K562 (cell line): ENCODE measurements around the gene COPE. TPM values are rescaled to one million over a fixed set of nuclear protein-coding genes. Genes with fewer than 3 reads are reported as not detected.
A peak's percentile ranks its signal among the peaks of the same experiment; 100 is the strongest.

Source experiments
- C11orf30 ChIP-seq: fragments of 450-650 bp; IDR thresholded peaks from 2 replicates; pipeline ENCODE4 v1.6.1; 2016; ENCODE audit warnings: low read depth, mild to moderate bottlenecking
- CBFB ChIP-seq: sonication (generic); formaldehyde crosslinking; IDR thresholded peaks from 2 replicates; pipeline ENCODE4 v1.4.0; 2020; ENCODE audit warnings: mild to moderate bottlenecking, missing genetic modification reagents
- CXXC5 ChIP-seq: fragments of 250-450 bp; sonication (Bioruptor Pico); IDR thresholded peaks from 2 replicates; pipeline ENCODE4 v1.8.0; 2022; ENCODE audit warnings: inconsistent platforms, mild to moderate bottlenecking, moderate library complexity
- ETV6 ChIP-seq, 3 experiments: fragments of 150-350 bp in 1 of 3; sonication (generic) in 1 of 3; formaldehyde crosslinking in 1 of 3; IDR thresholded peaks; 2 replicates each; pipeline versions ENCODE4 v1.6.1 to v1.8.0; 2014 to 2022; ENCODE audit warnings: borderline replicate concordance in 2 of 3, low read depth in 2 of 3, antibody characterized with exemption in 1 of 3, low read length in 1 of 3, mild to moderate bottlenecking in 1 of 3, missing genetic modification reagents in 1 of 3
- FOXA3 ChIP-seq, 2 experiments: fragments of 450-650 bp in 1 of 2; sonication (generic) in 1 of 2; formaldehyde crosslinking; IDR thresholded peaks in 1 of 2; conservative IDR thresholded peaks in 1 of 2; 2 replicates each; pipeline versions ENCODE4 v1.4.0 to v1.8.0; 2020 to 2022; ENCODE audit warnings: mild to moderate bottlenecking in 2 of 2, missing genetic modification reagents in 1 of 2
- KAT7 ChIP-seq: sonication (generic); formaldehyde crosslinking; IDR thresholded peaks from 2 replicates; pipeline ENCODE4 v1.8.0; 2022; ENCODE audit warnings: missing genetic modification reagents, mild to moderate bottlenecking, borderline replicate concordance
- L3MBTL2 ChIP-seq: fragments of 450-650 bp; IDR thresholded peaks from 2 replicates; pipeline ENCODE4 v1.6.1; 2016; ENCODE audit warnings: mild to moderate bottlenecking, moderate library complexity
- LARP7 ChIP-seq: fragments of 450-650 bp; IDR thresholded peaks from 2 replicates; pipeline ENCODE4 v1.6.1; 2016
- MEIS2 ChIP-seq: fragments of 450-650 bp; IDR thresholded peaks from 2 replicates; pipeline ENCODE4 v1.6.1; 2014; ENCODE audit warnings: mild to moderate bottlenecking; ENCODE audit not compliant: partially characterized antibody
- NFATC3 ChIP-seq: fragments of 450-650 bp; IDR thresholded peaks from 2 replicates; pipeline ENCODE4 v1.6.1; 2017; ENCODE audit warnings: mild to moderate bottlenecking
- SRSF3 ChIP-seq: fragments of 200-400 bp; formaldehyde crosslinking; IDR thresholded peaks from 2 replicates; pipeline ENCODE4 v1.6.1; 2016; ENCODE audit warnings: mild to moderate bottlenecking, low read length, moderate library complexity; ENCODE audit not compliant: insufficient read depth
- TCF7L2 ChIP-seq: fragments of 150-350 bp; IDR thresholded peaks from 2 replicates; pipeline ENCODE4 v1.6.1; 2016; ENCODE audit warnings: low read depth, mild to moderate bottlenecking, low read length, moderate library complexity
- ZBTB1 ChIP-seq: sonication (generic); formaldehyde crosslinking; IDR thresholded peaks from 2 replicates; pipeline ENCODE4 v1.8.1; 2023; ENCODE audit warnings: missing genetic modification reagents, low read depth, mild to moderate bottlenecking, borderline replicate concordance
- ZKSCAN8 ChIP-seq: fragments of 200-800 bp; sonication (Bioruptor generic); IDR thresholded peaks from 2 replicates; pipeline ENCODE4 v1.6.1; 2016; ENCODE audit warnings: missing genetic modification characterization, missing compliant biosample characterization
- ZNF134 ChIP-seq: fragments of 250-450 bp; sonication (Bioruptor Pico); conservative IDR thresholded peaks from 2 replicates; pipeline ENCODE4 v1.4.0; 2020
- ZNF717 ChIP-seq: fragments of 250-450 bp; sonication (Bioruptor Pico); IDR thresholded peaks from 2 replicates; pipeline ENCODE4 v1.5.0; 2021
- polyA plus RNA-seq, 8 experiments: library from polyadenylated mRNA; depleted of rRNA in 4 of 8; stranded (reverse) in 5 of 8; unstranded in 3 of 8; fragments of >200 nt; fragmentation: Nextera tagmentation in 2 of 8; fragmentation: Illumina TruSeq in 1 of 8; extraction: Ambion mirVana in 2 of 8; extraction: Trizol in 1 of 8; gene quantifications; 2 replicates each; pipeline versions ENCODE4 v1.2.1 to v1.2.3, GENCODE V29; 2011 to 2014; ENCODE audit warnings: inconsistent platforms in 1 of 8, missing spikeins in 1 of 8
- total RNA-seq, 7 experiments: library from RNA; depleted of rRNA in 6 of 7; stranded (reverse); fragments of >200 nt in 6 of 7; fragmentation: Illumina TruSeq in 2 of 7; extraction: Trizol in 2 of 7; gene quantifications; 2 replicates each; pipeline versions ENCODE4 v1.2.1 to v1.2.3, GENCODE V29; 2011 to 2021; ENCODE audit warnings: low replicate concordance in 1 of 7
- TF ChIP-seq, protein P1 (sequence below), 2 experiments: IDR thresholded peaks in 1 of 2; conservative IDR thresholded peaks in 1 of 2; 2 replicates each; pipeline ENCODE4 v1.6.1; 2016; ENCODE audit warnings: low read depth in 2 of 2, mild to moderate bottlenecking in 1 of 2, missing compliant biosample characterization in 1 of 2, missing genetic modification characterization in 1 of 2, moderate library complexity in 1 of 2
- TF ChIP-seq, protein P2 (sequence below): fragments of 250-450 bp; sonication (Bioruptor Pico); IDR thresholded peaks from 2 replicates; pipeline ENCODE4 v1.8.0; 2022; ENCODE audit warnings: moderate library complexity, mild to moderate bottlenecking, inconsistent platforms
- TF ChIP-seq, protein P3 (sequence below): fragments of 250-450 bp; sonication (Bioruptor Pico); IDR thresholded peaks from 2 replicates; pipeline ENCODE4 v1.5.0; 2021
- TF ChIP-seq, protein P4 (sequence below): fragments of 250-450 bp; sonication (Bioruptor Pico); IDR thresholded peaks from 2 replicates; pipeline ENCODE4 v1.5.0; 2021; ENCODE audit warnings: mild to moderate bottlenecking, borderline replicate concordance

COPE gene
- total and polyA plus RNA-seq, 9 of the 15 experiments (the other 6 are each of a cell fraction or from before 2014, with no cell fraction given) = 5.8 to 273 (median 147) TPM

DNA sequence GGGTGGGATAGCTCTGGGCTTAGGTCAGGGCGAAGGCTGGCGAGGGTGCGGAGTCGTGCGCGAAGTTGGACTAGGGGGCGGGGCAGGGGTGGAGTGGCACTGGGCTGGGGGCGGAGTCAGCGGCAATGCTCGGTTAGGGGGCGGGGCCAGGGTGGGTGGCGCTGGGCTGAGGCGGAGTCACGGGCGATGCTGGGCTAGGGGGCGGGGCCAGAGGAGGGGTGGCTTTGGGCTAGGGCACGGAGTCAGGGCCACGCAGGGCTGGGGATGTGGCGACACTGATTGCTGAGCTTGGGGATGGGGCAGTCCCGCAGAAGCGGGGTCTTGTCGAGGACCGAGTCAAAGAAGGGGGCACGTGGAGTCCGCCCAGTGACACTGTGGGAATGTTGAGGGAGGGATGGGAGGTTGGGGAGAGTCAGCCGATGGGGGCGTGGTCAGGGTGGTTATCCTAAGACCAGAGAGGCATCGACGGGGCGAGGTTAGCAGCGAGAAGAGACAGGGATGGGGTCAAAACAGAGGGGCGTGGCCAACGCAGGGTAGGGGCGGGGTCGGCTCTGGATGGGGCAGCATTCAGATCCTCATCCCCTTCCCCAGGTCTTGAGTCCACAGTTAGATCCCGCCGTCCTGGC lies 13.1 kb upstream of the COPE start (continued):
- TF ChIP-seq, protein P1, sequence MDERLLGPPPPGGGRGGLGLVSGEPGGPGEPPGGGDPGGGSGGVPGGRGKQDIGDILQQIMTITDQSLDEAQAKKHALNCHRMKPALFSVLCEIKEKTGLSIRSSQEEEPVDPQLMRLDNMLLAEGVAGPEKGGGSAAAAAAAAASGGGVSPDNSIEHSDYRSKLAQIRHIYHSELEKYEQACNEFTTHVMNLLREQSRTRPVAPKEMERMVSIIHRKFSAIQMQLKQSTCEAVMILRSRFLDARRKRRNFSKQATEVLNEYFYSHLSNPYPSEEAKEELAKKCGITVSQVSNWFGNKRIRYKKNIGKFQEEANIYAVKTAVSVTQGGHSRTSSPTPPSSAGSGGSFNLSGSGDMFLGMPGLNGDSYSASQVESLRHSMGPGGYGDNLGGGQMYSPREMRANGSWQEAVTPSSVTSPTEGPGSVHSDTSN (CRISPR knock-in tag; IDR thresholded peaks at IDR 0.05; ENCODE audit: low read depth) = no peak
- TF ChIP-seq, protein P1 (tag; conservative IDR thresholded peaks at IDR 0.05; ENCODE audit: low read depth) = no peak
- TF ChIP-seq, protein P2, sequence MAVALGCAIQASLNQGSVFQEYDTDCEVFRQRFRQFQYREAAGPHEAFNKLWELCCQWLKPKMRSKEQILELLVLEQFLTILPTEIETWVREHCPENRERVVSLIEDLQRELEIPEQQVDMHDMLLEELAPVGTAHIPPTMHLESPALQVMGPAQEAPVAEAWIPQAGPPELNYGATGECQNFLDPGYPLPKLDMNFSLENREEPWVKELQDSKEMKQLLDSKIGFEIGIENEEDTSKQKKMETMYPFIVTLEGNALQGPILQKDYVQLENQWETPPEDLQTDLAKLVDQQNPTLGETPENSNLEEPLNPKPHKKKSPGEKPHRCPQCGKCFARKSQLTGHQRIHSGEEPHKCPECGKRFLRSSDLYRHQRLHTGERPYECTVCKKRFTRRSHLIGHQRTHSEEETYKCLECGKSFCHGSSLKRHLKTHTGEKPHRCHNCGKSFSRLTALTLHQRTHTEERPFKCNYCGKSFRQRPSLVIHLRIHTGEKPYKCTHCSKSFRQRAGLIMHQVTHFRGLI (CRISPR knock-in tag) = no peak
- TF ChIP-seq NFATC3 (no peak), FOXA3 (CRISPR knock-in tag; conservative IDR thresholded peaks at IDR 0.05 in 1 of 2, IDR thresholded peaks at IDR 0.05 in 1 of 2) (no peak), ZNF134 (no peak), ZKSCAN8 (no peak), KAT7 (no peak), TCF7L2 (no peak), LARP7 (0 out of 2 replicates have a peak, but pooled peaks have one; percentile 19), CBFB (CRISPR knock-in tag) (no peak), L3MBTL2 (peak; percentile 40), C11orf30 (no peak), ZBTB1 (CRISPR knock-in tag) (no peak), CXXC5 (CRISPR knock-in tag) (peak; percentile 23; the same call in 1 of the 2 replicates), ZNF717 (CRISPR knock-in tag) (no peak), SRSF3 (no peak), ETV6 (IDR thresholded peaks at IDR 0.05; ENCODE audit: borderline replicate concordance in 1 of 2, low read depth in 2 of 2, low read length in 1 of 2) (no peak), ETV6 (CRISPR knock-in tag; IDR thresholded peaks at IDR 0.05; ENCODE audit: borderline replicate concordance) (no peak), MEIS2 (no peak)
- TF ChIP-seq, protein P3, sequence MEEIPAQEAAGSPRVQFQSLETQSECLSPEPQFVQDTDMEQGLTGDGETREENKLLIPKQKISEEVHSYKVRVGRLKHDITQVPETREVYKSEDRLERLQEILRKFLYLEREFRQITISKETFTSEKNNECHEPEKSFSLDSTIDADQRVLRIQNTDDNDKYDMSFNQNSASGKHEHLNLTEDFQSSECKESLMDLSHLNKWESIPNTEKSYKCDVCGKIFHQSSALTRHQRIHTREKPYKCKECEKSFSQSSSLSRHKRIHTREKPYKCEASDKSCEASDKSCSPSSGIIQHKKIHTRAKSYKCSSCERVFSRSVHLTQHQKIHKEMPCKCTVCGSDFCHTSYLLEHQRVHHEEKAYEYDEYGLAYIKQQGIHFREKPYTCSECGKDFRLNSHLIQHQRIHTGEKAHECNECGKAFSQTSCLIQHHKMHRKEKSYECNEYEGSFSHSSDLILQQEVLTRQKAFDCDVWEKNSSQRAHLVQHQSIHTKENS = no peak
- TF ChIP-seq, protein P4, sequence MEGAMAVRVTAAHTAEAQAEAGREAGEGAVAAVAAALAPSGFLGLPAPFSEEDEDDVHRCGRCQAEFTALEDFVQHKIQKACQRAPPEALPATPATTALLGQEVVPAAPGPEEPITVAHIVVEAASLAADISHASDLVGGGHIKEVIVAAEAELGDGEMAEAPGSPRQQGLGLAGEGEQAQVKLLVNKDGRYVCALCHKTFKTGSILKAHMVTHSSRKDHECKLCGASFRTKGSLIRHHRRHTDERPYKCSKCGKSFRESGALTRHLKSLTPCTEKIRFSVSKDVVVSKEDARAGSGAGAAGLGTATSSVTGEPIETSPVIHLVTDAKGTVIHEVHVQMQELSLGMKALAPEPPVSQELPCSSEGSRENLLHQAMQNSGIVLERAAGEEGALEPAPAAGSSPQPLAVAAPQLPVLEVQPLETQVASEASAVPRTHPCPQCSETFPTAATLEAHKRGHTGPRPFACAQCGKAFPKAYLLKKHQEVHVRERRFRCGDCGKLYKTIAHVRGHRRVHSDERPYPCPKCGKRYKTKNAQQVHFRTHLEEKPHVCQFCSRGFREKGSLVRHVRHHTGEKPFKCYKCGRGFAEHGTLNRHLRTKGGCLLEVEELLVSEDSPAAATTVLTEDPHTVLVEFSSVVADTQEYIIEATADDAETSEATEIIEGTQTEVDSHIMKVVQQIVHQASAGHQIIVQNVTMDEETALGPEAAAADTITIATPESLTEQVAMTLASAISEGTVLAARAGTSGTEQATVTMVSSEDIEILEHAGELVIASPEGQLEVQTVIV = no peak
